Measurements from ENCODE around the gene ZIC1.

ZIC1 gene

GRCh38 chr3:147422601-147423536, 13.7 kb downstream of the ZIC1 start:
- no peak for DNase-seq (ENCODE audit: low read depth in 2 of 2)

GRCh38 chr3:147423537-147423797, 14.3 kb downstream of the ZIC1 start:
- DNase-seq (ENCODE audit: low read depth in 2 of 2), result no peak

- no peak for DNase-seq (ENCODE audit: low read depth in 2 of 2)
Observed at GRCh38 chr3:147423798-147424580, 14.8 kb downstream of the ZIC1 start.

GRCh38 chr3:147424581-147425387, 15.6 kb downstream of the ZIC1 start:
- no peak for DNase-seq (ENCODE audit: low read depth in 2 of 2)

- no peak for DNase-seq (ENCODE audit: low read depth in 2 of 2)
Observed at GRCh38 chr3:147425388-147425850, 16.3 kb downstream of the ZIC1 start.

GRCh38 chr3:147426931-147427330, 17.8 kb downstream of the ZIC1 start:
- no peak for DNase-seq (ENCODE audit: low read depth in 2 of 2)

- DNase-seq (ENCODE audit: low read depth in 2 of 2), result no peak
Observed at GRCh38 chr3:147427746-147428145, 18.6 kb downstream of the ZIC1 start.

- DNase-seq (ENCODE audit: low read depth in 2 of 2), result no peak
Observed at GRCh38 chr3:147428326-147428725, 19.2 kb downstream of the ZIC1 start.

- DNase-seq (ENCODE audit: low read depth in 2 of 2), result no peak
Observed at GRCh38 chr3:147428754-147429153, 19.6 kb downstream of the ZIC1 start.

- DNase-seq (ENCODE audit: low read depth in 2 of 2), result no peak
Observed at GRCh38 chr3:147431751-147432150, 22.6 kb downstream of the ZIC1 start.

GRCh38 chr3:147447224-147447623, 38.1 kb downstream of the ZIC1 start:
- DNase-seq (ENCODE audit: low read depth in 2 of 2), result no peak

GRCh38 chr3:147449669-147450068, 40.5 kb downstream of the ZIC1 start:
- DNase-seq (ENCODE audit: low read depth in 2 of 2), result no peak

GRCh38 chr3:147458995-147459704, 50.0 kb downstream of the ZIC1 start:
- no peak for DNase-seq (ENCODE audit: low read depth in 2 of 2)

GRCh38 chr3:147462856-147463255, 53.7 kb downstream of the ZIC1 start:
- DNase-seq (ENCODE audit: low read depth in 2 of 2), result no peak

Data from stimulated activated CD8-positive, alpha-beta memory T cell treated with anti-CD3 and anti-CD28 coated beads, Interleukin-2, amount 100 ng/mL, for 48 hours (primary cell).